Ishikawa (cell line): Measurements from ENCODE around the gene SLC29A1.

Source experiments
- EP300 ChIP-seq: IDR thresholded peaks from 2 replicates; pipeline ENCODE4 v1.6.1; 2012; ENCODE audit warnings: borderline replicate concordance
- FOXM1 ChIP-seq: IDR thresholded peaks from 2 replicates; pipeline ENCODE4 v1.6.1; 2012; ENCODE audit warnings: low read depth, borderline replicate concordance
- MAX ChIP-seq: IDR thresholded peaks from 2 replicates; pipeline ENCODE4 v1.6.1; 2012
- RAD21 ChIP-seq: IDR thresholded peaks from 2 replicates; pipeline ENCODE4 v1.6.1; 2012; ENCODE audit warnings: low read depth
- ZBTB7A ChIP-seq: IDR thresholded peaks from 2 replicates; pipeline ENCODE4 v1.6.1; 2012; ENCODE audit warnings: low read depth

GRCh38 chr6:44207966-44208365 lies 15.4 kb upstream of the SLC29A1 start:
- no peak for TF ChIP-seq MAX
- no peak for TF ChIP-seq RAD21
- no peak for TF ChIP-seq EP300
- TF ChIP-seq FOXM1 = no peak
- TF ChIP-seq ZBTB7A = no peak
